Measurements from ENCODE around the gene TCERG1L.

DNA sequence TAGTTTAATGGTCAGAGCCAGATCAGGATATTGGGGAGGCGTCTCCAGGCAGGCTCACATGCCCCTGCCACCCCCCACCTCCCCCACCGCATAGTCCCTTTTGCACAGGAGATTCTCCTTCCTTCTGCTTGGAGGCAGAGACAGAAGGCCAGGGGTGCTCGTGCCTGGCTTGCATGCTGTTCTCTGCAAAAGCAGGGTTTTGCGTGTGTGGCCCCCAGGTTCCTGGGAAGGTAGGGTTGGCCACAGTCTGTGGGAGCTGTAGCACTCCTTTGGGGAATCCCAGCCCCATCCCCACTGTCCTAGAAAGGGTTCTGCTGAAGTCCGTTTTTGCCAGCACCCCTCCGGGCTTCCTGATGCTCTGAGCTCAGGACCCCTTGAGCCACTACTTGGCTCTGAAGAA, 1.9 kb upstream of the TCERG1L start:
- TF ChIP-seq, protein P1, sequence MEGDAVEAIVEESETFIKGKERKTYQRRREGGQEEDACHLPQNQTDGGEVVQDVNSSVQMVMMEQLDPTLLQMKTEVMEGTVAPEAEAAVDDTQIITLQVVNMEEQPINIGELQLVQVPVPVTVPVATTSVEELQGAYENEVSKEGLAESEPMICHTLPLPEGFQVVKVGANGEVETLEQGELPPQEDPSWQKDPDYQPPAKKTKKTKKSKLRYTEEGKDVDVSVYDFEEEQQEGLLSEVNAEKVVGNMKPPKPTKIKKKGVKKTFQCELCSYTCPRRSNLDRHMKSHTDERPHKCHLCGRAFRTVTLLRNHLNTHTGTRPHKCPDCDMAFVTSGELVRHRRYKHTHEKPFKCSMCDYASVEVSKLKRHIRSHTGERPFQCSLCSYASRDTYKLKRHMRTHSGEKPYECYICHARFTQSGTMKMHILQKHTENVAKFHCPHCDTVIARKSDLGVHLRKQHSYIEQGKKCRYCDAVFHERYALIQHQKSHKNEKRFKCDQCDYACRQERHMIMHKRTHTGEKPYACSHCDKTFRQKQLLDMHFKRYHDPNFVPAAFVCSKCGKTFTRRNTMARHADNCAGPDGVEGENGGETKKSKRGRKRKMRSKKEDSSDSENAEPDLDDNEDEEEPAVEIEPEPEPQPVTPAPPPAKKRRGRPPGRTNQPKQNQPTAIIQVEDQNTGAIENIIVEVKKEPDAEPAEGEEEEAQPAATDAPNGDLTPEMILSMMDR (IDR thresholded peaks at IDR 0.05): no peak
- TF ChIP-seq POLR2A (IDR thresholded peaks at IDR 0.05): no peak

Data from body of pancreas (tissue), 4 donors.